Neural crest cell (in vitro differentiated cells): ENCODE data around the gene DCUN1D4. TPM values are rescaled to one million over a fixed set of nuclear protein-coding genes. Genes with fewer than 3 reads are reported as not detected.

Experiments used
- DNase-seq: peaks from one replicate; pipeline ENCODE4 v3.0.0; 2021; ENCODE audit warnings: low read depth, mixed read lengths, low spot score
- H3K27ac Mint-ChIP-seq: one replicate; pipeline ENCODE4 v1.8.0; 2021; ENCODE audit warnings: mild to moderate bottlenecking, mixed read lengths; ENCODE audit not compliant: unreplicated experiment
- H3K27me3 Mint-ChIP-seq: 2 replicates; pipeline ENCODE4 v1.8.0; 2021; ENCODE audit warnings: low read depth, mild to moderate bottlenecking, mixed read lengths
- H3K36me3 Mint-ChIP-seq: 2 replicates; pipeline ENCODE4 v1.8.0; 2021; ENCODE audit warnings: low read depth, mild to moderate bottlenecking, mixed read lengths
- H3K4me1 Mint-ChIP-seq: 2 replicates; pipeline ENCODE4 v1.8.0; 2021; ENCODE audit warnings: mixed read lengths
- H3K4me3 Mint-ChIP-seq: one replicate; pipeline ENCODE4 v1.8.0; 2021; ENCODE audit warnings: mild to moderate bottlenecking, mixed read lengths
- H3K9me3 Mint-ChIP-seq: 2 replicates; pipeline ENCODE4 v1.8.0; 2021; ENCODE audit warnings: mixed read lengths
- CTCF ChIP-seq: fragments of 200-600 bp; sonication (generic); conservative IDR thresholded peaks from 2 replicates; pipeline ENCODE4 v1.5.0; 2021; ENCODE audit warnings: antibody characterized with exemption, mild to moderate bottlenecking
- total RNA-seq: library from RNA; stranded (reverse); gene quantifications from 2 replicates; pipeline ENCODE4 v1.2.1, GENCODE V29; 2021

DCUN1D4 gene
- total RNA-seq, 1 donor from 2014 or later = 69.0 TPM

- DNase-seq = no peak
- Mint-ChIP-seq H3K36me3 (peaks cover 36% of the 10 kb centered on the region), H3K27ac (no peak overlapping the region), H3K9me3 (peaks cover 13% of the 10 kb centered on the region), H3K4me1 (no peaks in the 10 kb centered on the region), H3K27me3 (no peaks in the 10 kb centered on the region), H3K4me3 (no peak overlapping the region)
- no peak for TF ChIP-seq CTCF
Observed at GRCh38 chr4:51918251-51918650, 75.3 kb downstream of the DCUN1D4 start.

GRCh38 chr4:51923343-51923742 lies 80.4 kb downstream of the DCUN1D4 start:
- peaks cover 13% of the 10 kb centered on the region for H3K9me3 Mint-ChIP-seq
- no peak overlapping the region for H3K27ac Mint-ChIP-seq
- no peak overlapping the region for H3K4me3 Mint-ChIP-seq
- no peak for DNase-seq
- no peaks in the 10 kb centered on the region for H3K36me3 Mint-ChIP-seq
- H3K4me1 Mint-ChIP-seq = no peaks in the 10 kb centered on the region
- H3K27me3 Mint-ChIP-seq = no peaks in the 10 kb centered on the region
- TF ChIP-seq CTCF = no peak

- Mint-ChIP-seq H3K4me3 (no peak overlapping the region), H3K9me3 (peaks cover 9% of the 10 kb centered on the region), H3K4me1 (no peaks in the 10 kb centered on the region), H3K27me3 (no peaks in the 10 kb centered on the region), H3K27ac (no peak overlapping the region), H3K36me3 (no peaks in the 10 kb centered on the region)
- DNase-seq = no peak
- TF ChIP-seq CTCF = no peak
Observed at GRCh38 chr4:51925307-51925706, 82.4 kb downstream of the DCUN1D4 start.

GRCh38 chr4:51930557-51930956 lies 87.6 kb downstream of the DCUN1D4 start:
- no peak overlapping the region for H3K27ac Mint-ChIP-seq
- no peak for TF ChIP-seq CTCF

GRCh38 chr4:51931461-51931860 lies 88.5 kb downstream of the DCUN1D4 start:
- peaks cover 13% of the 10 kb centered on the region for H3K27me3 Mint-ChIP-seq
- no peaks in the 10 kb centered on the region for H3K4me1 Mint-ChIP-seq
- no peak overlapping the region for H3K4me3 Mint-ChIP-seq
- no peak for DNase-seq
- no peak for TF ChIP-seq CTCF
- H3K36me3 Mint-ChIP-seq = no peaks in the 10 kb centered on the region
- H3K9me3 Mint-ChIP-seq = no peaks in the 10 kb centered on the region
- no peak overlapping the region for H3K27ac Mint-ChIP-seq

More at GRCh38 chr4:51930557-51930956, 87.6 kb downstream of the DCUN1D4 start:
- H3K9me3 Mint-ChIP-seq = no peaks in the 10 kb centered on the region
- H3K4me3 Mint-ChIP-seq = no peak overlapping the region
- H3K4me1 Mint-ChIP-seq = no peaks in the 10 kb centered on the region
- peaks cover 13% of the 10 kb centered on the region for H3K27me3 Mint-ChIP-seq
- no peak for DNase-seq
- H3K36me3 Mint-ChIP-seq = no peaks in the 10 kb centered on the region

- TF ChIP-seq CTCF = no peak
- Mint-ChIP-seq H3K9me3 (no peaks in the 10 kb centered on the region), H3K27ac (no peak overlapping the region), H3K36me3 (no peaks in the 10 kb centered on the region), H3K4me1 (no peaks in the 10 kb centered on the region), H3K4me3 (no peak overlapping the region), H3K27me3 (peaks cover 13% of the 10 kb centered on the region)
- DNase-seq = no peak
Observed at GRCh38 chr4:51932261-51932660, 89.3 kb downstream of the DCUN1D4 start.
